WTC11 (cell line): ENCODE results near the gene ABHD15. TPM values are rescaled to one million over a fixed set of nuclear protein-coding genes. Genes with fewer than 3 reads are reported as not detected.

Source experiments
- ATAC-seq: fragments of 200-7000 bp; cut with Tn5 transposase; 2 replicates; pipeline ENCODE4 v1.10.0; 2021; ENCODE audit warnings: mild to moderate bottlenecking, moderate library complexity
- CTCF ChIA-PET: fragments of 300-600 bp; sonication (Branson Sonifier 250); formaldehyde crosslinking; loops from one replicate; lab custom pipeline; 2021; ENCODE audit warnings: antibody characterized with exemption; lab: Charles Lee
- POLR2A ChIA-PET: fragments of 350-600 bp; sonication (Branson Sonifier 250); formaldehyde crosslinking; loops from one replicate; lab custom pipeline; 2021; ENCODE audit warnings: antibody characterized with exemption; lab: Charles Lee
- DNase-seq: peaks from one replicate; pipeline ENCODE4 v3.0.0; 2021; ENCODE audit warnings: low spot score
- H3K27ac Mint-ChIP-seq: 2 replicates; pipeline ENCODE4 v1.8.0; 2021; ENCODE audit warnings: mixed read lengths
- H3K27me3 Mint-ChIP-seq: 2 replicates; pipeline ENCODE4 v1.8.0; 2021; ENCODE audit warnings: low read depth, mild to moderate bottlenecking, moderate library complexity, mixed read lengths
- H3K36me3 Mint-ChIP-seq: 2 replicates; pipeline ENCODE4 v1.8.0; 2021; ENCODE audit warnings: mixed read lengths
- H3K4me1 Mint-ChIP-seq: 2 replicates; pipeline ENCODE4 v1.8.0; 2022; ENCODE audit warnings: mixed read lengths
- H3K4me3 Mint-ChIP-seq: 2 replicates; pipeline ENCODE4 v1.8.0; 2021; ENCODE audit warnings: mild to moderate bottlenecking, moderate library complexity, mixed read lengths
- H3K9me3 Mint-ChIP-seq: 2 replicates; pipeline ENCODE4 v1.8.0; 2021; ENCODE audit warnings: mixed read lengths
- E2F5 ChIP-seq: sonication (generic); formaldehyde crosslinking; IDR thresholded peaks from 2 replicates; pipeline ENCODE4 v1.8.1; 2022; ENCODE audit warnings: mild to moderate bottlenecking, moderate library complexity, missing genetic modification reagents
- NFATC4 ChIP-seq: fragments of 250-450 bp; sonication (Bioruptor Pico); IDR thresholded peaks from 2 replicates; pipeline ENCODE4 v1.9.0; 2021; ENCODE audit warnings: mild to moderate bottlenecking
- NR3C1 ChIP-seq: sonication (generic); formaldehyde crosslinking; conservative IDR thresholded peaks from 2 replicates; pipeline ENCODE4 v1.8.1; 2023; ENCODE audit warnings: low read depth, mild to moderate bottlenecking, missing genetic modification reagents
- TCF7 ChIP-seq: sonication (generic); formaldehyde crosslinking; IDR thresholded peaks from 2 replicates; pipeline ENCODE4 v1.8.0; 2022; ENCODE audit warnings: mild to moderate bottlenecking, low read depth, missing genetic modification reagents, moderate library complexity
- TP53 ChIP-seq: sonication (generic); formaldehyde crosslinking; IDR thresholded peaks from 2 replicates; pipeline ENCODE4 v1.8.1; 2023; ENCODE audit warnings: mild to moderate bottlenecking, missing genetic modification reagents
- ZNF121 ChIP-seq: sonication (generic); formaldehyde crosslinking; IDR thresholded peaks from 2 replicates; pipeline ENCODE4 v1.8.0; 2023; ENCODE audit warnings: missing genetic modification reagents
- ZNF425 ChIP-seq: fragments of 250-450 bp; sonication (Bioruptor Pico); conservative IDR thresholded peaks from 2 replicates; pipeline ENCODE4 v1.9.0; 2021; ENCODE audit warnings: mild to moderate bottlenecking
- total RNA-seq: library from RNA; stranded (reverse); gene quantifications from 3 replicates; pipeline ENCODE4 v1.2.3, GENCODE V29; 2021

ABHD15 gene
- total RNA-seq, 1 experiment from 2014 or later: 2.8 TPM

- CTCF ChIA-PET: interaction anchor here (1.4 kb wide), 1 partner anchor 141 kb away, joined by 3 read pairs; no protein-coding TSS in a partner anchor
- no peak overlapping the region for H3K27ac Mint-ChIP-seq
- ATAC-seq: no peak
- DNase-seq: no peak
- no peaks in the 10 kb centered on the region for H3K4me1 Mint-ChIP-seq
- no peak overlapping the region for H3K4me3 Mint-ChIP-seq
- H3K36me3 Mint-ChIP-seq: peaks cover 49% of the 10 kb centered on the region
- TF ChIP-seq NFATC4 (CRISPR knock-in tag) (no peak), ZNF121 (CRISPR knock-in tag) (no peak), NR3C1 (CRISPR knock-in tag) (no peak), ZNF425 (CRISPR knock-in tag) (no peak), E2F5 (CRISPR knock-in tag) (no peak), TP53 (CRISPR knock-in tag) (no peak), TCF7 (CRISPR knock-in tag) (no peak)
- H3K9me3 Mint-ChIP-seq: no peaks in the 10 kb centered on the region
- POLR2A ChIA-PET: no interaction called here
- no peaks in the 10 kb centered on the region for H3K27me3 Mint-ChIP-seq
These were observed 55.9 kb downstream of the ABHD15 start for GRCh38 chr17:29510953-29511352.

Other genes with a start within 250 kb of the ABHD15 start
- gene TAOK1, start 176.7 kb downstream of the ABHD15 start, total RNA-seq: 86.4 to 87.1 TPM (median 86.5 TPM) in 3 replicates
- gene TP53I13, start 1.7 kb upstream of the ABHD15 start, total RNA-seq: 33.1 to 41.9 TPM (median 36.7 TPM) in 3 replicates
- 43.9 to 66.9 TPM (median 45.0 TPM) in 3 replicates for gene GIT1, start 22.6 kb upstream of the ABHD15 start, total RNA-seq
- gene ANKRD13B, start 26.1 kb upstream of the ABHD15 start, total RNA-seq: 29.8 to 45.5 TPM (median 32.2 TPM) in 3 replicates
- gene CORO6, start 55.9 kb upstream of the ABHD15 start, total RNA-seq: 6.4 to 8.9 TPM (median 7.5 TPM) in 3 replicates